ENCODE data around the gene LRRC25.

The LRRC25 gene

GRCh38 chr19:18424890-18425514 is 27.6 kb upstream of the LRRC25 start:
- no peak for DNase-seq (ENCODE audit: low read depth)

GRCh38 chr19:18424122-18424889 is 26.9 kb upstream of the LRRC25 start:
- DNase-seq (ENCODE audit: low read depth), result no peak

- no peak for DNase-seq (ENCODE audit: low read depth)
These were observed 26.0 kb upstream of the LRRC25 start for GRCh38 chr19:18423258-18424020.

- DNase-seq (ENCODE audit: low read depth), result no peak
These were observed 25.2 kb upstream of the LRRC25 start for GRCh38 chr19:18422530-18423191.

GRCh38 chr19:18421371-18421959 is 24.0 kb upstream of the LRRC25 start:
- DNase-seq (ENCODE audit: low read depth), result no peak

- DNase-seq (ENCODE audit: low read depth), result no peak
These were observed 23.5 kb upstream of the LRRC25 start for GRCh38 chr19:18420930-18421329.

GRCh38 chr19:18419699-18420460 is 22.5 kb upstream of the LRRC25 start:
- no peak for DNase-seq (ENCODE audit: low read depth)

GRCh38 chr19:18419195-18419698 is 21.8 kb upstream of the LRRC25 start, which contains the start of gene SSBP4:
Gene SSBP4, plus strand, starts transcription at chr19:18419398. Its CDS starts 251 bp downstream, at chr19:18419649.
- DNase-seq (ENCODE audit: low read depth), result no peak

- DNase-seq (ENCODE audit: low read depth), result no peak
These were observed 21.2 kb upstream of the LRRC25 start for GRCh38 chr19:18418483-18419194.

GRCh38 chr19:18418029-18418482 is 20.6 kb upstream of the LRRC25 start:
- DNase-seq (ENCODE audit: low read depth), result no peak

- no peak for DNase-seq (ENCODE audit: low read depth)
These were observed 20.0 kb upstream of the LRRC25 start for GRCh38 chr19:18417250-18418028.

- DNase-seq (ENCODE audit: low read depth), result no peak
These were observed 19.4 kb upstream of the LRRC25 start for GRCh38 chr19:18416778-18417249.

GRCh38 chr19:18415178-18415867 is 17.9 kb upstream of the LRRC25 start:
- no peak for DNase-seq (ENCODE audit: low read depth)

GRCh38 chr19:18414504-18415177 is 17.2 kb upstream of the LRRC25 start:
- no peak for DNase-seq (ENCODE audit: low read depth)

GRCh38 chr19:18412610-18413239 is 15.3 kb upstream of the LRRC25 start:
- no peak for DNase-seq (ENCODE audit: low read depth)

GRCh38 chr19:18408053-18408476 is 10.6 kb upstream of the LRRC25 start:
- DNase-seq (ENCODE audit: low read depth), result no peak

GRCh38 chr19:18406749-18407148 is 9.3 kb upstream of the LRRC25 start:
- no peak for DNase-seq (ENCODE audit: low read depth)

All from HS-27A (cell line).